Measurements from ENCODE around the gene SEMA5A.

The SEMA5A gene

GRCh38 chr5:9545992-9546851 is at the start of gene SEMA5A:
Gene SEMA5A (minus strand): TSS chr5:9546075. CDS start chr5:9379946, 166,129 bp downstream.
- Histone ChIP-seq H3K27ac (ENCODE audit: low read length) (no peak within 1 kb of the TSS), H3K36me3 (ENCODE audit: insufficient read depth, low read depth, low read length) (peaks cover 23% of the 10 kb centered on the region), H3K4me3 (ENCODE audit: low read length) (peak within 1 kb of the TSS; percentile 91), H3K27me3 (ENCODE audit: insufficient read depth, low read length) (peaks cover 14% of the 10 kb centered on the region; the same call in 1 of the 2 replicates), H3K9ac (ENCODE audit: low read depth, low read length) (peak within 1 kb of the TSS; percentile 89), H3K9me3 (ENCODE audit: insufficient read depth, low read depth, low read length) (no peaks in the 10 kb centered on the region), H3K4me1 (ENCODE audit: insufficient read depth, low read length) (peaks cover 5% of the 10 kb centered on the region; the same call in 1 of the 2 replicates)

- Histone ChIP-seq H3K27me3 (ENCODE audit: insufficient read depth, low read length) (no peaks in the 10 kb centered on the region), H3K9me3 (ENCODE audit: insufficient read depth, low read depth, low read length) (no peaks in the 10 kb centered on the region), H3K9ac (ENCODE audit: low read depth, low read length) (no peak overlapping the region), H3K27ac (ENCODE audit: low read length) (no peak overlapping the region), H3K4me1 (ENCODE audit: insufficient read depth, low read length) (peaks cover 11% of the 10 kb centered on the region; the same call in 1 of the 2 replicates), H3K36me3 (ENCODE audit: insufficient read depth, low read depth, low read length) (no peaks in the 10 kb centered on the region), H3K4me3 (ENCODE audit: low read length) (no peak overlapping the region)
These were observed 49.0 kb upstream of the SEMA5A start for GRCh38 chr5:9594913-9595312.

GRCh38 chr5:9589049-9589835 is 43.4 kb upstream of the SEMA5A start:
- Histone ChIP-seq H3K9me3 (ENCODE audit: insufficient read depth, low read depth, low read length) (no peaks in the 10 kb centered on the region), H3K27ac (ENCODE audit: low read length) (no peak overlapping the region), H3K9ac (ENCODE audit: low read depth, low read length) (no peak overlapping the region), H3K4me1 (ENCODE audit: insufficient read depth, low read length) (no peaks in the 10 kb centered on the region), H3K36me3 (ENCODE audit: insufficient read depth, low read depth, low read length) (no peaks in the 10 kb centered on the region), H3K27me3 (ENCODE audit: insufficient read depth, low read length) (no peaks in the 10 kb centered on the region), H3K4me3 (ENCODE audit: low read length) (no peak overlapping the region)

GRCh38 chr5:9588254-9588653 is 42.4 kb upstream of the SEMA5A start:
- no peaks in the 10 kb centered on the region for H3K4me1 ChIP-seq (ENCODE audit: insufficient read depth, low read length)
- H3K4me3 ChIP-seq (ENCODE audit: low read length): no peak overlapping the region
- no peak overlapping the region for H3K27ac ChIP-seq (ENCODE audit: low read length)
- H3K9ac ChIP-seq (ENCODE audit: low read depth, low read length): no peak overlapping the region
- no peaks in the 10 kb centered on the region for H3K36me3 ChIP-seq (ENCODE audit: insufficient read depth, low read depth, low read length)
- no peaks in the 10 kb centered on the region for H3K9me3 ChIP-seq (ENCODE audit: insufficient read depth, low read depth, low read length)
- no peaks in the 10 kb centered on the region for H3K27me3 ChIP-seq (ENCODE audit: insufficient read depth, low read length)

- no peak overlapping the region for H3K4me3 ChIP-seq (ENCODE audit: low read length)
- no peaks in the 10 kb centered on the region for H3K4me1 ChIP-seq (ENCODE audit: insufficient read depth, low read length)
- no peak overlapping the region for H3K27ac ChIP-seq (ENCODE audit: low read length)
These were observed 41.3 kb upstream of the SEMA5A start for GRCh38 chr5:9587135-9587534.

GRCh38 chr5:9582406-9582805 is 36.5 kb upstream of the SEMA5A start:
- H3K27me3 ChIP-seq (ENCODE audit: insufficient read depth, low read length): no peaks in the 10 kb centered on the region
- H3K9me3 ChIP-seq (ENCODE audit: insufficient read depth, low read depth, low read length): no peaks in the 10 kb centered on the region
- H3K27ac ChIP-seq (ENCODE audit: low read length): no peak overlapping the region
- no peaks in the 10 kb centered on the region for H3K4me1 ChIP-seq (ENCODE audit: insufficient read depth, low read length)
- H3K9ac ChIP-seq (ENCODE audit: low read depth, low read length): no peak overlapping the region
- H3K4me3 ChIP-seq (ENCODE audit: low read length): no peak overlapping the region
- H3K36me3 ChIP-seq (ENCODE audit: insufficient read depth, low read depth, low read length): no peaks in the 10 kb centered on the region

More at GRCh38 chr5:9587135-9587534, 41.3 kb upstream of the SEMA5A start:
- Histone ChIP-seq H3K27me3 (ENCODE audit: insufficient read depth, low read length) (no peaks in the 10 kb centered on the region), H3K9me3 (ENCODE audit: insufficient read depth, low read depth, low read length) (no peaks in the 10 kb centered on the region), H3K9ac (ENCODE audit: low read depth, low read length) (no peak overlapping the region), H3K36me3 (ENCODE audit: insufficient read depth, low read depth, low read length) (no peaks in the 10 kb centered on the region)

- H3K9me3 ChIP-seq (ENCODE audit: insufficient read depth, low read depth, low read length): no peaks in the 10 kb centered on the region; the same call in 1 of the 2 replicates
- no peak overlapping the region for H3K9ac ChIP-seq (ENCODE audit: low read depth, low read length)
These were observed 27.9 kb upstream of the SEMA5A start for GRCh38 chr5:9573796-9574195.

GRCh38 chr5:9572246-9572645 is 26.4 kb upstream of the SEMA5A start:
- H3K4me3 ChIP-seq (ENCODE audit: low read length): no peak overlapping the region
- no peaks in the 10 kb centered on the region for H3K27me3 ChIP-seq (ENCODE audit: insufficient read depth, low read length)
- no peaks in the 10 kb centered on the region for H3K4me1 ChIP-seq (ENCODE audit: insufficient read depth, low read length)
- no peaks in the 10 kb centered on the region for H3K36me3 ChIP-seq (ENCODE audit: insufficient read depth, low read depth, low read length)
- H3K9me3 ChIP-seq (ENCODE audit: insufficient read depth, low read depth, low read length): no peaks in the 10 kb centered on the region; the same call in 1 of the 2 replicates
- no peak overlapping the region for H3K27ac ChIP-seq (ENCODE audit: low read length)
- H3K9ac ChIP-seq (ENCODE audit: low read depth, low read length): no peak overlapping the region

More at GRCh38 chr5:9573796-9574195, 27.9 kb upstream of the SEMA5A start:
- Histone ChIP-seq H3K27ac (ENCODE audit: low read length) (no peak overlapping the region), H3K4me3 (ENCODE audit: low read length) (no peak overlapping the region), H3K36me3 (ENCODE audit: insufficient read depth, low read depth, low read length) (no peaks in the 10 kb centered on the region), H3K27me3 (ENCODE audit: insufficient read depth, low read length) (no peaks in the 10 kb centered on the region), H3K4me1 (ENCODE audit: insufficient read depth, low read length) (no peaks in the 10 kb centered on the region)

GRCh38 chr5:9570876-9571275 is 25.0 kb upstream of the SEMA5A start:
- Histone ChIP-seq H3K9ac (ENCODE audit: low read depth, low read length) (no peak overlapping the region), H3K4me3 (ENCODE audit: low read length) (no peak overlapping the region), H3K27ac (ENCODE audit: low read length) (no peak overlapping the region), H3K27me3 (ENCODE audit: insufficient read depth, low read length) (no peaks in the 10 kb centered on the region), H3K4me1 (ENCODE audit: insufficient read depth, low read length) (no peaks in the 10 kb centered on the region), H3K9me3 (ENCODE audit: insufficient read depth, low read depth, low read length) (no peaks in the 10 kb centered on the region; the same call in 1 of the 2 replicates), H3K36me3 (ENCODE audit: insufficient read depth, low read depth, low read length) (no peaks in the 10 kb centered on the region)

- H3K36me3 ChIP-seq (ENCODE audit: insufficient read depth, low read depth, low read length): no peaks in the 10 kb centered on the region
- H3K27me3 ChIP-seq (ENCODE audit: insufficient read depth, low read length): no peaks in the 10 kb centered on the region
- no peaks in the 10 kb centered on the region for H3K4me1 ChIP-seq (ENCODE audit: insufficient read depth, low read length)
- no peak overlapping the region for H3K4me3 ChIP-seq (ENCODE audit: low read length)
- no peak overlapping the region for H3K27ac ChIP-seq (ENCODE audit: low read length)
- no peak overlapping the region for H3K9ac ChIP-seq (ENCODE audit: low read depth, low read length)
- H3K9me3 ChIP-seq (ENCODE audit: insufficient read depth, low read depth, low read length): no peaks in the 10 kb centered on the region
These were observed 21.2 kb upstream of the SEMA5A start for GRCh38 chr5:9567039-9567438.

- H3K36me3 ChIP-seq (ENCODE audit: insufficient read depth, low read depth, low read length): no peaks in the 10 kb centered on the region
- no peak overlapping the region for H3K9ac ChIP-seq (ENCODE audit: low read depth, low read length)
- H3K4me1 ChIP-seq (ENCODE audit: insufficient read depth, low read length): no peaks in the 10 kb centered on the region
- no peaks in the 10 kb centered on the region for H3K9me3 ChIP-seq (ENCODE audit: insufficient read depth, low read depth, low read length)
- H3K27ac ChIP-seq (ENCODE audit: low read length): no peak overlapping the region
- no peak overlapping the region for H3K4me3 ChIP-seq (ENCODE audit: low read length)
- no peaks in the 10 kb centered on the region for H3K27me3 ChIP-seq (ENCODE audit: insufficient read depth, low read length)
These were observed 18.9 kb upstream of the SEMA5A start for GRCh38 chr5:9564752-9565151.
